NOMO-1 treated with dmso at 0.1 percent for 144 hours (cell line): ENCODE measurements around the gene IFITM5.

Source experiments
- DNase-seq: peaks from one replicate; lab custom pipeline; 2025; ENCODE audit not compliant: unreplicated experiment; lab: John Stamatoyannopoulos, UW

The IFITM5 gene

GRCh38 chr11:269146-269890 is 30.0 kb downstream of the IFITM5 start:
- peak; percentile 88 for DNase-seq

GRCh38 chr11:268716-269145 is 30.6 kb downstream of the IFITM5 start:
- DNase-seq: peak; percentile 88

GRCh38 chr11:267491-267994 is 31.8 kb downstream of the IFITM5 start:
- DNase-seq: no peak

GRCh38 chr11:266676-267439 is 32.5 kb downstream of the IFITM5 start:
- DNase-seq: no peak

GRCh38 chr11:261624-262023 is 37.7 kb downstream of the IFITM5 start:
- DNase-seq: no peak

- no peak for DNase-seq
Measured at GRCh38 chr11:259413-259812, 39.9 kb downstream of the IFITM5 start.

GRCh38 chr11:257766-258493 is 41.4 kb downstream of the IFITM5 start:
- DNase-seq: no peak

- DNase-seq: peak; percentile 37
Measured at GRCh38 chr11:256952-257737, 42.2 kb downstream of the IFITM5 start.

- no peak for DNase-seq
Measured at GRCh38 chr11:255816-256215, 43.5 kb downstream of the IFITM5 start.

GRCh38 chr11:255176-255575 is 44.1 kb downstream of the IFITM5 start:
- no peak for DNase-seq

- no peak for DNase-seq
Measured at GRCh38 chr11:253886-254270, 45.4 kb downstream of the IFITM5 start.

- no peak for DNase-seq
Measured at GRCh38 chr11:253160-253885, 46.0 kb downstream of the IFITM5 start.

GRCh38 chr11:252666-253065 is 46.7 kb downstream of the IFITM5 start:
- DNase-seq: no peak

- DNase-seq: no peak
Measured at GRCh38 chr11:251550-251949, 47.8 kb downstream of the IFITM5 start.

GRCh38 chr11:250740-251299 is 48.5 kb downstream of the IFITM5 start:
- DNase-seq: peak; percentile 27

- no peak for DNase-seq
Measured at GRCh38 chr11:250274-250673, 49.1 kb downstream of the IFITM5 start.

- no peak for DNase-seq
Measured at GRCh38 chr11:249062-249461, 50.3 kb downstream of the IFITM5 start.
